Measurements from ENCODE around the gene FCHSD1. TPM values are rescaled to one million over a fixed set of nuclear protein-coding genes. Genes with fewer than 3 reads are reported as not detected.

Gene FCHSD1
- total and polyA plus RNA-seq, 10 of the 15 experiments (the other 5 are each of a cell fraction or from before 2014, with no cell fraction given), result 0.97 to 22.8 (median 10.7) TPM

GRCh38 chr5:141657937-141658545 is 6.8 kb upstream of the FCHSD1 start (continued):
- TF ChIP-seq FOS (IDR thresholded peaks at IDR 0.05; ENCODE audit: borderline replicate concordance, extremely low read depth, insufficient read length) (no peak), ZSCAN29 (IDR thresholded peaks at IDR 0.05) (no peak), EGR1 (IDR thresholded peaks at IDR 0.05; ENCODE audit: borderline replicate concordance in 1 of 2, low read depth in 2 of 2, low read length in 2 of 2) (no peak), ZNF24 (IDR thresholded peaks at IDR 0.05) (no peak), SPI1 (IDR thresholded peaks at IDR 0.05; ENCODE audit: borderline replicate concordance, insufficient read depth, low read depth, low read length) (peak; percentile 38; the same call in 1 of the 2 replicates), KDM1A (IDR thresholded peaks at IDR 0.05; ENCODE audit: borderline replicate concordance) (no peak), NR2F1 (conservative IDR thresholded peaks at IDR 0.05) (no peak; the same call in 1 of the 2 replicates), HDAC6 (IDR thresholded peaks at IDR 0.05; ENCODE audit: unreplicated experiment) (no peak), TAF1 (IDR thresholded peaks at IDR 0.05; ENCODE audit: borderline replicate concordance, low read depth, low read length) (no peak), RBBP5 (conservative IDR thresholded peaks at IDR 0.05) (no peak), NFYA (IDR thresholded peaks at IDR 0.05; ENCODE audit: borderline replicate concordance, low read depth, low read length) (no peak), STAT3 (IDR thresholded peaks at IDR 0.05; ENCODE audit: low read depth, low read length) (no peak), CREM (IDR thresholded peaks at IDR 0.05; ENCODE audit: low read depth) (peak; percentile 97), YBX1 (IDR thresholded peaks at IDR 0.05) (no peak), JUND (IDR thresholded peaks at IDR 0.05; ENCODE audit: low read depth, low read length) (no peak), STAT1 (conservative IDR thresholded peaks at IDR 0.05) (no peak), RAD21 (IDR thresholded peaks at IDR 0.05; ENCODE audit: insufficient read depth, low read depth, low read length) (no peak), CEBPZ (IDR thresholded peaks at IDR 0.05; ENCODE audit: low read depth, low read length) (no peak), E2F4 (IDR thresholded peaks at IDR 0.05; ENCODE audit: low read depth, low read length) (no peak), PBX3 (IDR thresholded peaks at IDR 0.05; ENCODE audit: insufficient replicate concordance, low read depth, low read length) (no peak), SMARCA5 (IDR thresholded peaks at IDR 0.05) (no peak), JUNB (IDR thresholded peaks at IDR 0.05) (peak; percentile 95), HDAC2 (IDR thresholded peaks at IDR 0.05) (no peak), ZZZ3 (IDR thresholded peaks at IDR 0.05; ENCODE audit: control insufficient read depth, insufficient read length, low read depth) (no peak), USF2 (IDR thresholded peaks at IDR 0.05; ENCODE audit: borderline replicate concordance, low read depth, low read length) (no peak), CBX5 (IDR thresholded peaks at IDR 0.05; ENCODE audit: low read depth) (no peak), MTA3 (IDR thresholded peaks at IDR 0.05; ENCODE audit: borderline replicate concordance, low read length) (0 out of 2 replicates have a peak, but pooled peaks have one; percentile 48)
